DND-41 (cell line): ENCODE measurements around the gene CHST14.

Experiments used
- EZH2 ChIP-seq: IDR thresholded peaks from 3 replicates; pipeline ENCODE4 v1.6.1; 2012; ENCODE audit warnings: borderline replicate concordance, low read depth, mild to moderate bottlenecking, moderate library complexity, low read length, inconsistent platforms; ENCODE audit not compliant: severe bottlenecking
- TF ChIP-seq, protein P1 (sequence below): IDR thresholded peaks from 2 replicates; pipeline ENCODE4 v1.5.1; 2012; ENCODE audit warnings: borderline replicate concordance, low read length, moderate library complexity, mild to moderate bottlenecking; ENCODE audit not compliant: poor library complexity, severe bottlenecking; ENCODE audit errors: extremely low read depth

- TF ChIP-seq, protein P1, sequence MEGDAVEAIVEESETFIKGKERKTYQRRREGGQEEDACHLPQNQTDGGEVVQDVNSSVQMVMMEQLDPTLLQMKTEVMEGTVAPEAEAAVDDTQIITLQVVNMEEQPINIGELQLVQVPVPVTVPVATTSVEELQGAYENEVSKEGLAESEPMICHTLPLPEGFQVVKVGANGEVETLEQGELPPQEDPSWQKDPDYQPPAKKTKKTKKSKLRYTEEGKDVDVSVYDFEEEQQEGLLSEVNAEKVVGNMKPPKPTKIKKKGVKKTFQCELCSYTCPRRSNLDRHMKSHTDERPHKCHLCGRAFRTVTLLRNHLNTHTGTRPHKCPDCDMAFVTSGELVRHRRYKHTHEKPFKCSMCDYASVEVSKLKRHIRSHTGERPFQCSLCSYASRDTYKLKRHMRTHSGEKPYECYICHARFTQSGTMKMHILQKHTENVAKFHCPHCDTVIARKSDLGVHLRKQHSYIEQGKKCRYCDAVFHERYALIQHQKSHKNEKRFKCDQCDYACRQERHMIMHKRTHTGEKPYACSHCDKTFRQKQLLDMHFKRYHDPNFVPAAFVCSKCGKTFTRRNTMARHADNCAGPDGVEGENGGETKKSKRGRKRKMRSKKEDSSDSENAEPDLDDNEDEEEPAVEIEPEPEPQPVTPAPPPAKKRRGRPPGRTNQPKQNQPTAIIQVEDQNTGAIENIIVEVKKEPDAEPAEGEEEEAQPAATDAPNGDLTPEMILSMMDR = no peak
- TF ChIP-seq EZH2 = no peak
These were observed 26.0 kb upstream of the CHST14 start for GRCh38 chr15:40444736-40445135.
